ENCODE results near the gene OPHN1. TPM values are rescaled to one million over a fixed set of nuclear protein-coding genes. Genes with fewer than 3 reads are reported as not detected.

OPHN1 gene
- total RNA-seq, 4 donors from 2014 or later, result 4.9 to 20.1 (median 8.1) TPM

DNA sequence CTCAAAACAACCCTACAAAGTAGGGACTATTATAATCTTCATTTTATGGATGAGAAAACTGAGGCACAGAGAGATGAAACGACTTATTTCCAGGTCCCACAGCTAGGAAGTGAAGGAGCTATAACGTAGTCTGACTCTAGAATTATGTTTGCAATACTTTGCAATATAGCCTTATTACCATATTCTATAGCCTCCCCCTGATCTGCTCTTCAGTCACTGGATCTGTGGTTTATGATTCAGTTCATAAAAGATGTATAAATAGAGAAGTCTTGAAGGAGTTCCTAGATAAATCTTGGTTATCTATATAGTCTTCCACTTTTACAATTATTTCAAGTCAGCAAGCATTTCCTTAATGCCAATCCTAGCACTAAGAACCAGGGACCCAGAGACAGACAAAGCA, 57.5 kb downstream of the OPHN1 start:
- no peak for TF ChIP-seq POLR2A (IDR thresholded peaks at IDR 0.05)
- TF ChIP-seq, protein P1, sequence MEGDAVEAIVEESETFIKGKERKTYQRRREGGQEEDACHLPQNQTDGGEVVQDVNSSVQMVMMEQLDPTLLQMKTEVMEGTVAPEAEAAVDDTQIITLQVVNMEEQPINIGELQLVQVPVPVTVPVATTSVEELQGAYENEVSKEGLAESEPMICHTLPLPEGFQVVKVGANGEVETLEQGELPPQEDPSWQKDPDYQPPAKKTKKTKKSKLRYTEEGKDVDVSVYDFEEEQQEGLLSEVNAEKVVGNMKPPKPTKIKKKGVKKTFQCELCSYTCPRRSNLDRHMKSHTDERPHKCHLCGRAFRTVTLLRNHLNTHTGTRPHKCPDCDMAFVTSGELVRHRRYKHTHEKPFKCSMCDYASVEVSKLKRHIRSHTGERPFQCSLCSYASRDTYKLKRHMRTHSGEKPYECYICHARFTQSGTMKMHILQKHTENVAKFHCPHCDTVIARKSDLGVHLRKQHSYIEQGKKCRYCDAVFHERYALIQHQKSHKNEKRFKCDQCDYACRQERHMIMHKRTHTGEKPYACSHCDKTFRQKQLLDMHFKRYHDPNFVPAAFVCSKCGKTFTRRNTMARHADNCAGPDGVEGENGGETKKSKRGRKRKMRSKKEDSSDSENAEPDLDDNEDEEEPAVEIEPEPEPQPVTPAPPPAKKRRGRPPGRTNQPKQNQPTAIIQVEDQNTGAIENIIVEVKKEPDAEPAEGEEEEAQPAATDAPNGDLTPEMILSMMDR (IDR thresholded peaks at IDR 0.05), result no peak
- WGBS, 2 donors, result 63 to 90% methylated on average over 2 of the region's 2 CpGs
- intact Hi-C loops (cut with DNase I; ENCODE audit: low total_unique reads), result no loop called here
- DNase-seq (ENCODE audit: low spot score in 2 of 2), result no peak
- no peak overlapping the region for H3K4me3 ChIP-seq (ENCODE audit: low read depth, poor library complexity, severe bottlenecking)

DNA sequence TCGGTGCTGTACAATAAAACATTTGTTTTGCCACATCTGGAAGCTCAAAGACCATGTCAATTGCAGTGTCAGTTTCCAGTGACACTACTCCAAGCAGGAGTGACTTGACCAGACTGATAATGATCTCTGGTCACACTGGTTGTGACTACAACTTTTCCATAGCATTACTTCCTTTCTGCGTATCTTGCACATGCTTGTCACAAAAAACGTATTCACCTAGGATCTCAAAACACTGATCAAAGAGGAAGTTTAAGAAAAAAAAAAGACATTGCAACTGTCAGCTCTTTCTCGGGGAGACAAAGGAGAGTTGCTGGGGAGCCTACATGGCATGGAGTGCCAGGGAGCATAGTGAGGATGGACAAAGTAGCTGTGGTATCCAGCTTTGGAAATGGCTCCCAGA, 60.6 kb downstream of the OPHN1 start:
- intact Hi-C loops (cut with DNase I; ENCODE audit: low total_unique reads), result no loop called here
- no peak for TF ChIP-seq POLR2A (IDR thresholded peaks at IDR 0.05)
- TF ChIP-seq, protein P1 (IDR thresholded peaks at IDR 0.05), result no peak
- no peak for DNase-seq (ENCODE audit: low spot score in 2 of 2)
- no peak overlapping the region for H3K4me3 ChIP-seq (ENCODE audit: low read depth, poor library complexity, severe bottlenecking)
- WGBS, 2 donors, result 77 to 80% methylated on average over 4 of the region's 4 CpGs

GRCh38 chrX:68369559-68369958, 63.7 kb downstream of the OPHN1 start:
- H3K4me3 ChIP-seq (ENCODE audit: low read depth, poor library complexity, severe bottlenecking), result no peak overlapping the region
- TF ChIP-seq POLR2A (IDR thresholded peaks at IDR 0.05), result no peak
- TF ChIP-seq, protein P1 (IDR thresholded peaks at IDR 0.05), result no peak
- intact Hi-C loops (cut with DNase I; ENCODE audit: low total_unique reads), result no loop called here
- DNase-seq (ENCODE audit: low spot score in 2 of 2), result no peak

- no peak overlapping the region for H3K4me3 ChIP-seq (ENCODE audit: low read depth, poor library complexity, severe bottlenecking)
- intact Hi-C loops (cut with DNase I; ENCODE audit: low total_unique reads), result no loop called here
- 49 to 58% methylated on average over 4 of the region's 4 CpGs for WGBS, 2 donors
- no peak for TF ChIP-seq POLR2A (IDR thresholded peaks at IDR 0.05)
- TF ChIP-seq, protein P1 (IDR thresholded peaks at IDR 0.05), result no peak
- DNase-seq (ENCODE audit: low spot score in 2 of 2), result no peak
Observed at GRCh38 chrX:68365341-68365740, 68.0 kb downstream of the OPHN1 start.

DNA sequence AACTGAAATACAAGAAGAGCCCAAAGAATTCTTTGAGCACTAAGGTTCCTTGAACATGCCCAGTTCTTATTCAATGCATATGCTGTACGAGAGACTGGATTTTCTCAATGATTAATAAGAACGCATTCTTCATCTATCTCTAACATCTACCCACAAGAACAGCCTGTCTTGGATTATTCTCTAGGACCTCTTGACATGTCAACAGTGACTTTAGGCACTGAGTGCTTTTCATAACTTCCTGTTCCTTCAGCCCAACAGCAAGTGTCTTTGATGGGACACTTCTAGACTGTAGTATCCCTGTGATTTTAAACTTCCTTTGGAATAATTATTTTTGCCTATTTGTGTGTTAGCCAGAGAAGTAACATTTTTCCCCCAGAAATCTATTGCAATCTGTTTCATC, 69.3 kb downstream of the OPHN1 start:
- no peak overlapping the region for H3K4me3 ChIP-seq (ENCODE audit: low read depth, poor library complexity, severe bottlenecking)
- TF ChIP-seq POLR2A (IDR thresholded peaks at IDR 0.05), result no peak
- TF ChIP-seq, protein P1 (IDR thresholded peaks at IDR 0.05), result no peak
- no peak for DNase-seq (ENCODE audit: low spot score in 2 of 2)
- intact Hi-C loops (cut with DNase I; ENCODE audit: low total_unique reads), result no loop called here
- WGBS, 2 donors, result 72 to 84% methylated on average over 2 of the region's 2 CpGs

DNA sequence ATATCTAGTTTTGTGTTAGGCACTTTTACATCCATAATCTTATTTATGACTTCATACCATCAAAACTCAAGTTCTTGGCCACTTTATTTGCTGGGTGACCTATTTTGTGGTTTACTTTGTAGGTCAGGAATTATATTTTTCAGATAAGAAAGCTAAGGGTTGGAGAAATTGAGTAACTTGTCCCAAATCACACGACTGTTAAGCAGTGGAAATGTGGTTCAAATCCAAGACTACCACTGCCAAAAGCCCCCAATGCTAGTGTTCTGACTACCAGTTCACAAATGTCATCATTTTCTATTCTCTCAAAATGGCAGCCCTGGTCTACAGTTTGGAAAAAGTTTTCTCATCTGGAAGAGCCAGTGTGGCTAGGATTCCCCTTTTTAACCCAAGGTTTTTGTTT, 74.6 kb downstream of the OPHN1 start:
- intact Hi-C loops (cut with DNase I; ENCODE audit: low total_unique reads), result no loop called here
- WGBS, 2 donors, result 46 to 68% methylated on average over 1 of the region's 1 CpG
- no peak overlapping the region for H3K4me3 ChIP-seq (ENCODE audit: low read depth, poor library complexity, severe bottlenecking)
- TF ChIP-seq, protein P1 (IDR thresholded peaks at IDR 0.05), result no peak
- DNase-seq (ENCODE audit: low spot score in 2 of 2), result no peak

All from lower leg skin (tissue), 4 donors.